Gastrocnemius medialis (tissue), 4 donors: Measurements from ENCODE around the gene TRIM67.

Experiments
- POLR2A ChIP-seq, 2 donors: fragments of 450-650 bp; IDR thresholded peaks; one replicate each; pipeline ENCODE4 v1.6.1; 2017; ENCODE audit warnings: antibody characterized with exemption in 2 of 2, mild to moderate bottlenecking in 2 of 2, moderate library complexity in 2 of 2
- TF ChIP-seq, protein P1 (sequence below), 5 experiments: fragments of 450-650 bp in 3 of 5; fragments of 200-600 bp in 2 of 5; sonication (generic) in 2 of 5; IDR thresholded peaks in 4 of 5; conservative IDR thresholded peaks in 1 of 5; 1 replicate in 4 of 5; 2 replicates in 1 of 5; pipeline ENCODE4 v1.5.1; 2016 to 2019; ENCODE audit warnings: antibody characterized with exemption in 5 of 5, mild to moderate bottlenecking in 3 of 5, moderate library complexity in 3 of 5

DNA sequence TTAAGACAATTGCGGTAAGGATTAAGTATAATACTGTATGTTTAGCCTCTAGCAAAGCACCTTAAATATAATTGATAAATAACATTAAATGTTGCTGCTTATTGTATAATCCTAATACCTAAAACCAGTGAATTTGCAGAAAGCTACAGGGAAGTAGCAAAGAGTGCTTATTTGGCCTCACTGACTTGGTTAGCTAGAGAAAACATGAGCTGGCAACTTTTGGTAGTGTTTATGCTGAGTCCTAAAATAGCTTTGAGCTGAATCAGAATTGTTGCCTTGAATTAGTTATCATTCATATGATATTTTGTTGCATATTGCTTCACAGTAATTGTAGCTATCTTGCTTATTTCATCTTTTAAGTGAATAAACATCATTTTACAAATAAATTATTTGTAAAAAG, 3.5 kb downstream of the TRIM67 start:
- no peak for TF ChIP-seq POLR2A (IDR thresholded peaks at IDR 0.05)
- TF ChIP-seq, protein P1, sequence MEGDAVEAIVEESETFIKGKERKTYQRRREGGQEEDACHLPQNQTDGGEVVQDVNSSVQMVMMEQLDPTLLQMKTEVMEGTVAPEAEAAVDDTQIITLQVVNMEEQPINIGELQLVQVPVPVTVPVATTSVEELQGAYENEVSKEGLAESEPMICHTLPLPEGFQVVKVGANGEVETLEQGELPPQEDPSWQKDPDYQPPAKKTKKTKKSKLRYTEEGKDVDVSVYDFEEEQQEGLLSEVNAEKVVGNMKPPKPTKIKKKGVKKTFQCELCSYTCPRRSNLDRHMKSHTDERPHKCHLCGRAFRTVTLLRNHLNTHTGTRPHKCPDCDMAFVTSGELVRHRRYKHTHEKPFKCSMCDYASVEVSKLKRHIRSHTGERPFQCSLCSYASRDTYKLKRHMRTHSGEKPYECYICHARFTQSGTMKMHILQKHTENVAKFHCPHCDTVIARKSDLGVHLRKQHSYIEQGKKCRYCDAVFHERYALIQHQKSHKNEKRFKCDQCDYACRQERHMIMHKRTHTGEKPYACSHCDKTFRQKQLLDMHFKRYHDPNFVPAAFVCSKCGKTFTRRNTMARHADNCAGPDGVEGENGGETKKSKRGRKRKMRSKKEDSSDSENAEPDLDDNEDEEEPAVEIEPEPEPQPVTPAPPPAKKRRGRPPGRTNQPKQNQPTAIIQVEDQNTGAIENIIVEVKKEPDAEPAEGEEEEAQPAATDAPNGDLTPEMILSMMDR (IDR thresholded peaks at IDR 0.05 in 4 of 5, conservative IDR thresholded peaks at IDR 0.05 in 1 of 5) = no peak
